ENCODE measurements around the gene L3MBTL4.

- no peak for TF ChIP-seq CTCF (IDR thresholded peaks at IDR 0.05; ENCODE audit: poor library complexity)
- TF ChIP-seq EZH2phosphoT487 (IDR thresholded peaks at IDR 0.05; ENCODE audit: low read depth, severe bottlenecking, unreplicated experiment) = no peak
- no peak for TF ChIP-seq EZH2 (IDR thresholded peaks at IDR 0.05; ENCODE audit: borderline replicate concordance)
Measured at GRCh38 chr18:6221602-6222014, 193.1 kb downstream of the L3MBTL4 start.

Measured in hepatocyte (in vitro differentiated cells).